ENCODE measurements around the gene CCNC.

DNA sequence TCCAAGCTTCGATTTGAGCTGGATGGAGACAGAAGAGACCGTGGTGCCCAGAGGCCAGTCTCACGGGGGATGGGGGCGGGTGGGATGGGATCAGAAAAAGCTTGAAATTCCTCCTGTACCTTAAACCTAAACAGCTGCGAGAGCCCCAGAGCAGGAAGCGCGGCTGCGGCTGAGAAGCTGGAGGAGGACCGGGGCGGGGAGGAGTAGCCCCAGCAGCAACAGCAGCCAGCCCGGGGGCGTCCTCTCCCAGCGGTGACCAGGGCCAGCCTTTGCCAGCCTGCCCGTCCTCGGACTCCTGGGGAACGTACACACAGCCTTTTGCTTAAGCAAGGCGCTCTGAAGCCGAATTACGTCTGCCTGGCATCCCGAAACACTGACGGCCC is 20.8 kb upstream of the CCNC start:
- TF ChIP-seq, protein P1, sequence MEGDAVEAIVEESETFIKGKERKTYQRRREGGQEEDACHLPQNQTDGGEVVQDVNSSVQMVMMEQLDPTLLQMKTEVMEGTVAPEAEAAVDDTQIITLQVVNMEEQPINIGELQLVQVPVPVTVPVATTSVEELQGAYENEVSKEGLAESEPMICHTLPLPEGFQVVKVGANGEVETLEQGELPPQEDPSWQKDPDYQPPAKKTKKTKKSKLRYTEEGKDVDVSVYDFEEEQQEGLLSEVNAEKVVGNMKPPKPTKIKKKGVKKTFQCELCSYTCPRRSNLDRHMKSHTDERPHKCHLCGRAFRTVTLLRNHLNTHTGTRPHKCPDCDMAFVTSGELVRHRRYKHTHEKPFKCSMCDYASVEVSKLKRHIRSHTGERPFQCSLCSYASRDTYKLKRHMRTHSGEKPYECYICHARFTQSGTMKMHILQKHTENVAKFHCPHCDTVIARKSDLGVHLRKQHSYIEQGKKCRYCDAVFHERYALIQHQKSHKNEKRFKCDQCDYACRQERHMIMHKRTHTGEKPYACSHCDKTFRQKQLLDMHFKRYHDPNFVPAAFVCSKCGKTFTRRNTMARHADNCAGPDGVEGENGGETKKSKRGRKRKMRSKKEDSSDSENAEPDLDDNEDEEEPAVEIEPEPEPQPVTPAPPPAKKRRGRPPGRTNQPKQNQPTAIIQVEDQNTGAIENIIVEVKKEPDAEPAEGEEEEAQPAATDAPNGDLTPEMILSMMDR (IDR thresholded peaks at IDR 0.05; ENCODE audit: poor library complexity, severe bottlenecking): no peak
- TF ChIP-seq TAF1 (IDR thresholded peaks at IDR 0.05; ENCODE audit: low read depth) (no peak), EP300 (conservative IDR thresholded peaks at IDR 0.05; ENCODE audit: poor library complexity, severe bottlenecking) (no peak), POLR2AphosphoS5 (IDR thresholded peaks at IDR 0.05) (no peak), MXI1 (conservative IDR thresholded peaks at IDR 0.05; ENCODE audit: poor library complexity, severe bottlenecking) (no peak), EZH2 (IDR thresholded peaks at IDR 0.05; ENCODE audit: borderline replicate concordance, insufficient read depth, low read length, poor library complexity, severe bottlenecking) (no peak)

All from neural cell (in vitro differentiated cells).